Subcutaneous abdominal adipose tissue (tissue), 5 donors: ENCODE results near the gene NR1I2.

ENCODE experiments used
- H3K27ac ChIP-seq: one replicate; pipeline ENCODE4 v1.7.0; 2013; ENCODE audit warnings: low read depth, mild to moderate bottlenecking, inconsistent platforms, low read length, moderate library complexity
- H3K27me3 ChIP-seq, 5 donors: one replicate each; pipeline ENCODE4 v1.7.0; 2013; ENCODE audit warnings: low read length in 5 of 5, inconsistent platforms in 1 of 5; ENCODE audit not compliant: control insufficient read depth in 5 of 5, insufficient read depth in 4 of 5
- H3K36me3 ChIP-seq, 5 donors: one replicate each; pipeline ENCODE4 v1.7.0; 2013; ENCODE audit warnings: low read length in 5 of 5; ENCODE audit not compliant: control insufficient read depth in 5 of 5, insufficient read depth in 5 of 5
- H3K4me1 ChIP-seq, 5 donors: one replicate each; pipeline ENCODE4 v1.7.0; 2013; ENCODE audit warnings: low read length in 5 of 5, mild to moderate bottlenecking in 3 of 5, moderate library complexity in 1 of 5; ENCODE audit not compliant: control insufficient read depth in 5 of 5, insufficient read depth in 5 of 5
- H3K4me3 ChIP-seq, 5 donors: one replicate each; pipeline ENCODE4 v1.7.0; 2013; ENCODE audit warnings: low read length in 5 of 5, low read depth in 1 of 5
- H3K9ac ChIP-seq, 5 donors: one replicate each; pipeline ENCODE4 v1.7.0; 2013; ENCODE audit warnings: low read length in 5 of 5, mild to moderate bottlenecking in 4 of 5, moderate library complexity in 3 of 5
- H3K9me3 ChIP-seq, 5 donors: one replicate each; pipeline ENCODE4 v1.7.0; 2013; ENCODE audit warnings: low read length in 5 of 5; ENCODE audit not compliant: control insufficient read depth in 5 of 5
- donor health status: healthy.
- donor health status: healthy.
- donor health status: healthy.
- donor health status: healthy.
- donor health status: healthy.

NR1I2 gene

DNA sequence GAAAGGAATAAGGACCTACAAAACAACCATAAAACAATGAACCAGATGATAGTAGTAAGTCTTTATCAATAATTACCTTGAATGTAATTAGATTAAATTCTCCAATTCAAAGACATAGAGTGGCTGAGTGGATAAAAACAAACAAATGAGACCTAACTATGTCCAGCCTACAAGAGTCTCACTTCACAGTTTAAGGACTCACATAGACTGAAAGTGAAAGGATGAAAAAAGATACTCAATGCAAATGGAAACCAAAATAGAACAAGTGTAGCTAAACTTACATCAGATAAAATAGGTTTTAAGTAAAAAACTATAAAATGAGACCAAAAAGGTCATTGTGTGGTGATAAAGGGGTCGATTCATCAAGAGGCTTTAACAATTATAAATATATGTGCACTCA is 21.9 kb upstream of the NR1I2 start:
- Histone ChIP-seq H3K4me1 (no peaks in the 10 kb centered on the region), H3K27ac (no peak overlapping the region), H3K4me3 (no peak overlapping the region), H3K9me3 (peaks cover 0 to 4% (median 0%) of the 10 kb centered on the region in 5 donors), H3K27me3 (no peaks in the 10 kb centered on the region), H3K9ac (no peak overlapping the region), H3K36me3 (no peaks in the 10 kb centered on the region)

DNA sequence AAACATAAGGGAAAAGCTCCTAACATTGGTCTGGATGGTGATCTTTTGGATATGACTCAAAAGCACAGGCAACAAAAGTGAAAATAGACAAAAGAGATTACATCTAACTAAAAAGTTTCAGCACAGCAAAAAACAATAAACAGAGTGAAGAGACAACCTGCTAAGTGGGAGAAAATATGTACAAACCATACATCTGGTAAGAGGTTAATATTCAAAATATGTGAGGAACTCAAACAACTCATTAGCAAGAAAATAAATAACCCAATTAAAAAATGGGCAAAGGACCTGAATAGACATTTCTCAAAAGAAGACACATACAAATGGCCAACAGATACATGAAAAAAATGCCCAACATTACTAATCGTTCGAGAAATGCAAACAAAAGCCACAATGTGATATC is 19.0 kb upstream of the NR1I2 start:
- no peaks in the 10 kb centered on the region for H3K4me1 ChIP-seq

DNA sequence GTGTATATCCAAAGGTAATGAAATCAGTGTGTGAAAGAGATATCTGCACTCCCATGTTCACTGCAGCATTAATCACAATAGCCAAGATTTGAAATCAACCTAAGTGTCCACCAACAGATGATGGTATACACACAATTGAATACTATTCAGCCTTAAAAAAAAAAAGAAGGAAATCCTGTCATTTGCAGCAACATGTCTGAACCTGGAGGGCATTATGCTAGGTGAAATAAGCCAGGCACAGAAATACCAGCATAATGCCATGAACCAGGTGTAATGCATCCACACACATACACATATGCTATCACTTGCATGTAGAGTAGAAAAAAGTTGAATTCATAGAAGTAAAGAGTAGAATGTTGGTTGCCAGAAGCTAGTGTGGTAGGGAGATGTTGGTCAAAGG is 18.4 kb upstream of the NR1I2 start:
- H3K9me3 ChIP-seq = peaks cover 0 to 4% (median 0%) of the 10 kb centered on the region in 5 donors
- H3K27me3 ChIP-seq = no peaks in the 10 kb centered on the region
- no peaks in the 10 kb centered on the region for H3K4me1 ChIP-seq
- no peak overlapping the region for H3K9ac ChIP-seq
- H3K27ac ChIP-seq = no peak overlapping the region
- H3K4me3 ChIP-seq = no peak overlapping the region
- H3K36me3 ChIP-seq = no peaks in the 10 kb centered on the region

More for the DNA sequence above, 19.0 kb upstream of the NR1I2 start:
- Histone ChIP-seq H3K36me3 (no peaks in the 10 kb centered on the region), H3K27me3 (no peaks in the 10 kb centered on the region), H3K9me3 (peaks cover 0 to 4% (median 0%) of the 10 kb centered on the region in 5 donors), H3K27ac (no peak overlapping the region), H3K9ac (no peak overlapping the region), H3K4me3 (no peak overlapping the region)

DNA sequence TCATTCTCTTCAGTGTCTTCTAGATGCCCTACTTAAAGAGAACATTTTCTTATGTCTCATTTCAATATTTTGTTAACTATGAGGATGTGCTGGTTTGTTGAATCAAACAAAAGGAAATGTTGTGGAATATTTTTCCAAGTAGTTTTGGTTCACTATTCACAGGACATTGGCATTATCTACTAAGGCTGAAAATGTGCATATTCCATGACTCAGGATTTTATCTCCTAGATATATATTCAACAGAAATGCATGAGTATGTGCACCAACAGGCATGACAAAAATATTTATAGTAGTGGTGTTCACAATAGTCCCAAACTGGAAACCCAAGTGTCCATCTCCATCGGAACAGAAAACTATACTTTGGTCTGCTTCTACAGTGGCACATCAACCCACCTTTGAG is 16.7 kb upstream of the NR1I2 start:
- H3K9me3 ChIP-seq = peaks cover 0 to 4% (median 0%) of the 10 kb centered on the region in 5 donors
- no peaks in the 10 kb centered on the region for H3K27me3 ChIP-seq
- no peaks in the 10 kb centered on the region for H3K36me3 ChIP-seq
- no peak overlapping the region for H3K27ac ChIP-seq
- H3K4me1 ChIP-seq = peaks cover 0 to 11% (median 0%) of the 10 kb centered on the region in 5 donors
- H3K4me3 ChIP-seq = no peak overlapping the region
- H3K9ac ChIP-seq = no peak overlapping the region

DNA sequence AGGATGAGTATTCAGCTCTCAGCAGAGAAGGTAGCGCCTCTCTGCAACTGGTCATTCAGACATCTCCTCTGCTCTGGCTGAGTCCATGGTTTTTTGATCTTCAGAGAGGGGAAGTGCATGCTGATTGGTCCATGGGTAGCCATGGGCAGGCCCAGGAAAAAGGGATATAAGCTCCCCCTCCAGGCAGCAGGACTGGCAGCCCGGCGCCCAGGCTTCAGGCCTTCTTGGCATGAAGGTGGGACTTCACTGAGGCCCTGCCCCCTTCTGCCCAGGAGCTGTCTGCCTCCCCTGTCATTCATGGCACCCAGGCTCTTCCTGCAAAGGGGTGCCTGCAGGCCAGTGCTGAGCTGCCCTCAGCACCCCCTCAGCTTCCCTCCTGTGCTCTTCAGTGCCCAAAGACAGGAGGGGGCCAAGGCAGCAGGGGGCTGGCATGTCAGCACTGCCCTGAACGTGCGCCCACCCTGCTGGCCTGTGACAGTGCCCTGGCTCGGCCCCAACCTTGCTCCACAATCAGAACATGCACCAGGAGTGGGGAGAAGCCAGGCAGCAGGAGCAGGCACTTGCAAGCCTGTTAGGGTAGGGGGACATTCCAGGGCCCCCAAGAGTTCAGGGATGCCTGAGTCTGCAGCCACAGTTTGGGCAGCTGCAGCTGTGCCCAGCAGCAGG is 13.8 kb upstream of the NR1I2 start:
- no peaks in the 10 kb centered on the region for H3K9me3 ChIP-seq
- H3K27ac ChIP-seq = no peak overlapping the region
- no peak overlapping the region for H3K9ac ChIP-seq
- peaks cover 0 to 11% (median 0%) of the 10 kb centered on the region in 5 donors for H3K4me1 ChIP-seq
- no peaks in the 10 kb centered on the region for H3K36me3 ChIP-seq
- H3K4me3 ChIP-seq = no peak overlapping the region
- H3K27me3 ChIP-seq = no peaks in the 10 kb centered on the region

DNA sequence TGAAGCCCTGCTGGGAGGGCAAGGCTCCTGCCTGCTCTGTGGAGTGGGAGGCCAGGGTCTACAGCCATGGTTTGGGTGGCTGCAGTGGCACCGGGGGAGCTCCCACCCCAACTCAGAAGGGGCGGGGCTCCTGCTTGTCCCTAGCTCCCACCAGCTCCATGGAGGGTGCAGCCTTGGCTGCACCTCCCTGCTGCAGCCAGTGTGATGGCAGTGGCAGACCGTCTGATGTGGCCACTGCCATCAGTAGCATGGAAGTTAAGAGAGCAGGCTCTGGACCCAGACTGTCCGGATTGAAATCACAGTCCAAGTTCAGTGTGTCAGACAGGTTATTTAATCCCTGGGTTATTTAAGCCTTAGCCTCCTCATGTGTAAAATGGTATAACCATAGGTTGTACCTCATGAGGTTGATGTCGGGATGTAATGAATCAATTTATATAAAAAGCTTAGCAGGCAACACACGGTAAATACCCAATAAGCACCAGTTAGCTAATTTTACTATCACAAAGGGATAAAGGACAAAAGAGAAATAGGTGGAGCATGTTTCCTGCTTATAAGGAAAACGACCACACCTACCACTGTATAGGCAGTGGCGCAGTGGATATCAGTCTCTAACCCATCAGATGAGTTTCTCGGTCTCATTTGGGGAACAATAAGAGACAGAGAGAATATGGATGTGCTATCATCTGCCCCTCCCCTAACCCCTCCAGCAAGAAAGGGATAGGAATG is 13.1 kb upstream of the NR1I2 start:
- H3K27me3 ChIP-seq = no peaks in the 10 kb centered on the region
- no peaks in the 10 kb centered on the region for H3K9me3 ChIP-seq
- H3K4me1 ChIP-seq = peaks cover 0 to 11% (median 0%) of the 10 kb centered on the region in 5 donors
- no peak overlapping the region for H3K9ac ChIP-seq
- no peaks in the 10 kb centered on the region for H3K36me3 ChIP-seq
- no peak overlapping the region for H3K27ac ChIP-seq
- no peak overlapping the region for H3K4me3 ChIP-seq

DNA sequence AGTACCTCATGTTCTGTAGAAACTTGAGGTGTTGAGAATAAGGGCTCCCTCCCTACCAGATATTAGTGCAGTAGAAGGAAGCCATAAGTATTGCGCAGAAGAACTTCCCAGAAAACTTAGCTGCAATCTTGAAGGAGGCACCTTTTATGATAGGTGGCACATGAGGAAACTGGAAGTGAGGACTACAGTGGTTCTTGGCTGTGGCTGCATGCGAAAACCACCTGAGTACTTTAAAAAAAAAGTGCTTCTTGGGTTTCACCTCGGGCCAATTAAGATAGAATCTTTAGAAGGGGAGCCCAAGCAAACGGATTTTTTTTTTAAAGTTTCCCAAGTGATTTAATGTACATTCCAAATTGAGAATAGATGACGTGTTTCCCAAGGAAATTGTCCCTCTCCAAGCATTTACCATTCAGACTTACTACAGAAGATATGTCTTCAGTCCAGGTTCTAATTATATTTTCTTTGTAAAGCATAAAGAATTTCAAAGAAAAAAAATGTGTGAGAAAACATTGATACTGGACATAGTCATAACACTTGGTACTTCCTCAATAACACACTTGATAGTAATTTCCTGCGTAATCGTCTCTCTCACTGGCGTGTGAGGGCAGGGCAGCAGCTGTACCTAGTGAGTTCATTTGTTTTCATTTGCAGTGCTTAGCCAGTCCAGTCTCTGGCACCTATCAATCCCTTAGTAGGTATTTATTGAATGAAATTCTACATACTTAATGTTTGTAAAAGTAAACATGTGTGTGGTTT is 12.3 kb upstream of the NR1I2 start:
- Histone ChIP-seq H3K4me3 (no peak overlapping the region), H3K9me3 (no peaks in the 10 kb centered on the region), H3K4me1 (peaks cover 0 to 11% (median 4%) of the 10 kb centered on the region in 5 donors), H3K36me3 (no peaks in the 10 kb centered on the region), H3K9ac (no peak overlapping the region), H3K27me3 (no peaks in the 10 kb centered on the region), H3K27ac (no peak overlapping the region)

DNA sequence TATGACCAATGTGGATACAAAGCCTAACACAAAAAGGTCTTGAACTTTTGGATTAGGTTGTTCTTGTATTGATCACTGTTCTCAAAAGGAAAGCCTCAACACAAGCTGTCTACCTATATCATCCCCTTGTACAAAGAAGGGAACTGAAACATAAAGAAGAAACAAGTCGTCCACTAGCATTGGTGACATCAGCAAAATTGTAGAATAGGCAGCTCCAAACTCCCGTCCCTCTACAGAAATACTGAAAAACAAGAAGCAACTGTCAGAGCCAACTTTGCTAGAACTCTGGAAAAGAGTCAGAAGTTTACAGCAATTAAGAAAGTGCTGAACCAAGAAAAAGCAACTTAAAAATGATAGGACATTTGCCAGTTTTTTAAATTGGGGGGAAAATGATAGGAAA is 7.5 kb upstream of the NR1I2 start:
- Histone ChIP-seq H3K4me3 (no peak overlapping the region), H3K27ac (no peak overlapping the region), H3K9ac (no peak overlapping the region), H3K27me3 (no peaks in the 10 kb centered on the region), H3K4me1 (peaks cover 0 to 12% (median 3%) of the 10 kb centered on the region in 5 donors), H3K36me3 (no peaks in the 10 kb centered on the region), H3K9me3 (peaks cover 3 to 10% (median 6%) of the 10 kb centered on the region in 5 donors)

DNA sequence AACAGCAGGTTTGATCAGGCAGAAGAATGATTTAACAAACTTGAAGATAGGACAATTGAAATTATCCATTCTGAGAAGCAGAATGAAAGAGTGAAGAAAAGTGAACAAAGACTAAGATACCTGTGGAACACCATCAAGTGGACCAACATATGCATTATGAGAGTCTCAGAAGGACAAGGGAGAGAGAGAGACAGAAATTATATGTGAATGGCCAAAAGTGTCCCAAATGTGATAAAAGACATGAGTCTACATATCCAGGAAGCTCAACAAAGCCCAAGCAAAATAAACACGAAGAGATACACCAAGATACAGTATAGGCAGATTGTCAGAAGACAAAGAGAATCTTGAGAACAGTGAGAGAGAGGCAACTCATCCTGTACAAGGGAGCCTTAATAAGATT is 5.6 kb upstream of the NR1I2 start:
- no peak overlapping the region for H3K9ac ChIP-seq
- peaks cover 0 to 12% (median 3%) of the 10 kb centered on the region in 5 donors for H3K4me1 ChIP-seq
- H3K27ac ChIP-seq = no peak overlapping the region
- no peak overlapping the region for H3K4me3 ChIP-seq
- no peaks in the 10 kb centered on the region for H3K27me3 ChIP-seq
- peaks cover 3 to 10% (median 6%) of the 10 kb centered on the region in 5 donors for H3K9me3 ChIP-seq
- H3K36me3 ChIP-seq = no peaks in the 10 kb centered on the region

DNA sequence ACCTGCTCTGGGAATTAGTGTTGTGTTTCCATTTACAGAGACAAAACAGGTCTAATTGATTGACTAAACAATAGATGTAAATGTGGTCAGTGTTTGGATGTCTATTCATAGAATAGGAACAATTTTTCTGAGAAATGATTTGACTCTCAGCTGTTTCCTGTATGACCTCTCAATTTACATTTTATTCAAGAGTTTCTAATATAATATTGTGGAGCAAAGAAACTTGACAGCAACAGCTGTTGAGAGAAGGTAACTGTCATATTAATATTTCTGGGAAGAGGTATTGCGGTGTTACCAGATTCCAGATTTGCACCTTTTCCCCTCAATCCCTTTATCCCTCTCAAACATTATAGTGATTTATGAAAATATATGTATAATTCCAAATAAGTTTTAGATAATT is 3.7 kb upstream of the NR1I2 start:
- H3K9me3 ChIP-seq = peaks cover 3 to 10% (median 6%) of the 10 kb centered on the region in 5 donors
- no peak overlapping the region for H3K9ac ChIP-seq
- no peaks in the 10 kb centered on the region for H3K27me3 ChIP-seq
- no peaks in the 10 kb centered on the region for H3K36me3 ChIP-seq
- no peak overlapping the region for H3K4me3 ChIP-seq
- no peak overlapping the region for H3K27ac ChIP-seq
- peaks cover 0 to 12% (median 3%) of the 10 kb centered on the region in 5 donors for H3K4me1 ChIP-seq
